H1 (cell line): ENCODE measurements around the gene AIDA. TPM values are rescaled to one million over a fixed set of nuclear protein-coding genes. Genes with fewer than 3 reads are reported as not detected.

Experiments
- CTCF ChIA-PET: fragments of 300-600 bp; sonication (Branson Sonifier 250); formaldehyde crosslinking; loops from one replicate; lab custom pipeline; 2021; ENCODE audit not compliant: partially characterized antibody; lab: Charles Lee
- POLR2A ChIA-PET: fragments of 300-600 bp; sonication (Branson Sonifier 250); formaldehyde crosslinking; loops from one replicate; lab custom pipeline; 2021; ENCODE audit warnings: inconsistent platforms; ENCODE audit not compliant: partially characterized antibody; lab: Charles Lee
- DNase-seq, 2 experiments: peaks; one replicate each; pipeline versions ENCODE4 v3.0.0 to v3.0.0-alpha.2; 2010 to 2022; ENCODE audit warnings: low spot score in 2 of 2, low read depth in 1 of 2, mixed read lengths in 1 of 2
- FAIRE-seq: peaks from 2 replicates; lab custom pipeline; 2011; peaks lifted over from hg19 to GRCh38; lab: Jason Lieb, UNC
- H2AFZ ChIP-seq: 2 replicates; pipeline ENCODE4 v1.8.1; 2012; ENCODE audit warnings: low read length, inconsistent platforms
- H2AK5ac ChIP-seq: 2 replicates; pipeline ENCODE4 v1.6.1; 2013; ENCODE audit warnings: low read depth, low read length
- H2BK120ac ChIP-seq: replicated peaks from 2 replicates; pipeline ENCODE3; 2013; ENCODE audit warnings: low read depth, low read length, inconsistent platforms
- H2BK12ac ChIP-seq: 2 replicates; pipeline ENCODE4 v1.6.1; 2013; ENCODE audit warnings: low read depth, low read length
- H2BK15ac ChIP-seq: 2 replicates; pipeline ENCODE4 v1.6.1; 2013; ENCODE audit warnings: low read length
- H2BK20ac ChIP-seq: 2 replicates; pipeline ENCODE4 v1.6.1; 2013; ENCODE audit warnings: low read length
- H2BK5ac ChIP-seq: 2 replicates; pipeline ENCODE4 v1.6.1; 2013; ENCODE audit warnings: low read depth, low read length
- H3K14ac ChIP-seq: 2 replicates; pipeline ENCODE4 v1.6.1; 2013; ENCODE audit warnings: inconsistent platforms; ENCODE audit not compliant: insufficient read length
- H3K18ac ChIP-seq: 2 replicates; pipeline ENCODE4 v1.6.1; 2013; ENCODE audit warnings: low read length; ENCODE audit errors: extremely low read depth
- H3K23ac ChIP-seq: 2 replicates; pipeline ENCODE4 v1.6.1; 2013; ENCODE audit warnings: inconsistent platforms; ENCODE audit not compliant: insufficient read length
- H3K23me2 ChIP-seq: 2 replicates; pipeline ENCODE4 v1.6.1; 2013; ENCODE audit warnings: low read depth, low read length
- H3K27ac ChIP-seq: 2 replicates; pipeline ENCODE4 v1.6.1; 2011; ENCODE audit warnings: low read depth, low read length, inconsistent platforms
- H3K27me3 ChIP-seq, 4 experiments: replicated peaks in 1 of 4; 1 replicate in 1 of 4; 2 replicates in 3 of 4; pipeline versions ENCODE4 v1.6.1 to v1.8.1; 2011 to 2013; ENCODE audit warnings: low read length in 3 of 4, mild to moderate bottlenecking in 3 of 4, inconsistent platforms in 2 of 4, mixed read lengths in 2 of 4, moderate library complexity in 1 of 4; ENCODE audit not compliant: control insufficient read depth in 3 of 4, insufficient read depth in 3 of 4; ENCODE audit errors: extremely low read depth in 1 of 4
- H3K36me3 ChIP-seq, 4 experiments: 2 replicates each; pipeline versions ENCODE4 v1.6.1 to v1.8.1; 2011 to 2013; ENCODE audit warnings: mild to moderate bottlenecking in 4 of 4, low read length in 3 of 4, moderate library complexity in 2 of 4, control low read depth in 1 of 4, inconsistent platforms in 1 of 4; ENCODE audit not compliant: insufficient read depth in 4 of 4, control insufficient read depth in 2 of 4
- H3K4ac ChIP-seq: replicated peaks from 2 replicates; pipeline ENCODE3; 2013; ENCODE audit warnings: low read length, low read depth, mixed read lengths, inconsistent platforms; ENCODE audit not compliant: insufficient read length
- H3K4me1 ChIP-seq, 4 experiments: replicated peaks in 1 of 4; 1 replicate in 1 of 4; 2 replicates in 3 of 4; pipeline versions ENCODE4 v1.6.1 to v1.8.1; 2011 to 2013; ENCODE audit warnings: low read length in 3 of 4, inconsistent platforms in 2 of 4, mixed read lengths in 1 of 4; ENCODE audit not compliant: insufficient read depth in 4 of 4, control insufficient read depth in 3 of 4
- H3K4me2 ChIP-seq, 2 experiments: 2 replicates each; pipeline versions ENCODE4 v1.6.1 to v1.8.1; 2011 to 2013; ENCODE audit warnings: low read depth in 2 of 2, low read length in 2 of 2, control low read depth in 1 of 2, inconsistent platforms in 1 of 2, mild to moderate bottlenecking in 1 of 2; ENCODE audit not compliant: insufficient read depth in 1 of 2
- H3K4me3 ChIP-seq, 4 experiments: fragments of 200-600, 300-600 bp in 1 of 4; sonication (generic), shearing (Covaris generic), sonication (Bioruptor Twin) in 1 of 4; 2 replicates each; pipeline versions ENCODE4 v1.5.1 to v1.8.1; 2011 to 2016; ENCODE audit warnings: low read length in 4 of 4, low read depth in 3 of 4, control low read depth in 2 of 4, inconsistent platforms in 2 of 4, mild to moderate bottlenecking in 2 of 4, mixed read lengths in 1 of 4, moderate library complexity in 1 of 4; ENCODE audit not compliant: insufficient read depth in 2 of 4; ENCODE audit errors: extremely low read depth in 1 of 4
- H3K56ac ChIP-seq: replicated peaks from 2 replicates; pipeline ENCODE3; 2013; ENCODE audit warnings: low read depth, mild to moderate bottlenecking, mixed read lengths, low read length, inconsistent platforms; ENCODE audit not compliant: insufficient read length
- H3K79me1 ChIP-seq: 2 replicates; pipeline ENCODE4 v1.6.1; 2013; ENCODE audit warnings: low read depth, low read length, control low read depth
- H3K79me2 ChIP-seq, 2 experiments: 2 replicates each; pipeline versions ENCODE4 v1.6.1 to v1.8.1; 2012 to 2013; ENCODE audit warnings: low read length in 2 of 2, mild to moderate bottlenecking in 2 of 2, inconsistent platforms in 1 of 2; ENCODE audit not compliant: insufficient read depth in 2 of 2, control insufficient read depth in 1 of 2
- H3K9ac ChIP-seq, 4 experiments: replicated peaks in 1 of 4; 1 replicate in 1 of 4; 2 replicates in 3 of 4; pipeline versions ENCODE4 v1.6.1 to v1.8.1; 2011 to 2013; ENCODE audit warnings: low read depth in 3 of 4, low read length in 3 of 4, control low read depth in 2 of 4, mild to moderate bottlenecking in 2 of 4, moderate library complexity in 2 of 4, inconsistent platforms in 1 of 4; ENCODE audit errors: extremely low read depth in 1 of 4
- H3K9me3 ChIP-seq, 2 experiments: 2 replicates each; pipeline versions ENCODE4 v1.6.1 to v1.8.1; 2012 to 2013; ENCODE audit warnings: mild to moderate bottlenecking in 2 of 2, moderate library complexity in 2 of 2, control low read depth in 1 of 2, inconsistent platforms in 1 of 2, low read depth in 1 of 2, low read length in 1 of 2, mixed read lengths in 1 of 2; ENCODE audit not compliant: insufficient read depth in 2 of 2
- H4K20me1 ChIP-seq, 2 experiments: replicated peaks in 1 of 2; 2 replicates each; pipeline versions ENCODE3 to v1.8.1; 2011 to 2013; ENCODE audit warnings: inconsistent platforms in 2 of 2, low read length in 2 of 2, mild to moderate bottlenecking in 1 of 2; ENCODE audit not compliant: insufficient read depth in 2 of 2, control insufficient read depth in 1 of 2
- H4K5ac ChIP-seq: 2 replicates; pipeline ENCODE4 v1.6.1; 2013; ENCODE audit warnings: low read length, low read depth, mixed read lengths, inconsistent platforms; ENCODE audit not compliant: insufficient read length
- H4K8ac ChIP-seq: 2 replicates; pipeline ENCODE4 v1.8.0; 2013; ENCODE audit warnings: mild to moderate bottlenecking, moderate library complexity, low read length, inconsistent platforms; ENCODE audit not compliant: insufficient read depth; ENCODE audit errors: extremely low read depth
- H4K91ac ChIP-seq: replicated peaks from 2 replicates; pipeline ENCODE3; 2013; ENCODE audit warnings: low read length, mixed read lengths, inconsistent platforms; ENCODE audit not compliant: insufficient read length
- CHD1 ChIP-seq: IDR thresholded peaks from 2 replicates; pipeline ENCODE4 v1.6.1; 2012; ENCODE audit warnings: low read depth, low read length, improper control_type of control experiment
- EGR1 ChIP-seq: IDR thresholded peaks from 2 replicates; pipeline ENCODE4 v1.6.1; 2011; ENCODE audit warnings: low read depth, low read length, borderline replicate concordance
- MAFK ChIP-seq: IDR thresholded peaks from 2 replicates; pipeline ENCODE4 v1.6.1; 2012; ENCODE audit warnings: low read depth, mild to moderate bottlenecking, improper control_type of control experiment, low read length
- NANOG ChIP-seq: IDR thresholded peaks from 2 replicates; pipeline ENCODE4 v1.6.1; 2011; ENCODE audit warnings: low read length, low read depth, mild to moderate bottlenecking, inconsistent platforms; ENCODE audit not compliant: insufficient read depth, poor library complexity, severe bottlenecking
- RNF2 ChIP-seq: fragments of 200-900, 300-1000 bp; sonication (generic); IDR thresholded peaks from 2 replicates; pipeline ENCODE4 v1.7.1; 2016; ENCODE audit warnings: borderline replicate concordance, low read depth, mild to moderate bottlenecking, antibody characterized with exemption, low read length; ENCODE audit not compliant: poor library complexity, severe bottlenecking; ENCODE audit errors: missing control alignments
- RXRA ChIP-seq: IDR thresholded peaks from 2 replicates; pipeline ENCODE4 v1.6.1; 2011; ENCODE audit warnings: low read depth, mild to moderate bottlenecking, low read length, moderate library complexity; ENCODE audit not compliant: insufficient read depth
- SP2 ChIP-seq: IDR thresholded peaks from 2 replicates; pipeline ENCODE4 v1.6.1; 2012; ENCODE audit warnings: mild to moderate bottlenecking, low read length, inconsistent platforms
- TAF1 ChIP-seq: IDR thresholded peaks from 2 replicates; pipeline ENCODE4 v1.6.1; 2011; ENCODE audit warnings: mild to moderate bottlenecking, low read depth, low read length
- TAF7 ChIP-seq: optimal IDR thresholded peaks from 2 replicates; pipeline ENCODE3; 2011; ENCODE audit warnings: low read depth, mild to moderate bottlenecking, inconsistent platforms, low read length, moderate library complexity, borderline replicate concordance
- TEAD4 ChIP-seq: IDR thresholded peaks from 2 replicates; pipeline ENCODE4 v1.6.1; 2012; ENCODE audit warnings: low read depth, low read length, inconsistent platforms, mixed read lengths
- WGBS, 2 experiments: shearing (Covaris generic) in 1 of 2; methylation state at CpG; one replicate each; pipeline versions ENCODE4 v1.1.6 to v1.1.7; 2013 to 2015; ENCODE audit warnings: low lambda C conversion rate in 2 of 2, mixed read lengths in 2 of 2, inconsistent platforms in 1 of 2, low coverage in 1 of 2, missing lambda C conversion rate in 1 of 2; ENCODE audit not compliant: insufficient replicate concordance in 2 of 2, insufficient coverage in 1 of 2, insufficient read length in 1 of 2; ENCODE audit errors: extremely low coverage in 1 of 2, missing lambda C conversion rate in 1 of 2; 5-methylcytosine and 5-hydroxymethylcytosine counted together
- polyA plus RNA-seq, 7 experiments: library from polyadenylated mRNA; depleted of rRNA in 3 of 7; stranded (reverse) in 5 of 7; unstranded in 2 of 7; fragments of >200 nt in 5 of 7; fragments of 200-250 nt in 2 of 7; gene quantifications; 1 replicate in 5 of 7; 2 replicates in 1 of 7; 4 replicates in 1 of 7; pipeline versions ENCODE4 v1.2.1 to v1.2.3, GENCODE V29; 2011 to 2013; ENCODE audit warnings: missing spikeins in 2 of 7, mixed read lengths in 2 of 7
- total RNA-seq: library from RNA; stranded (reverse); fragmentation: NEBNext Ultra II Directional; extraction: Animal tissue kit (Norgen Biotek cat#: 25700); gene quantifications from 2 replicates; pipeline ENCODE4 v1.2.1, GENCODE V29; 2021
- TF ChIP-seq, protein P1 (sequence below): IDR thresholded peaks from 2 replicates; pipeline ENCODE4 v1.6.1; 2011; ENCODE audit warnings: low read depth, mild to moderate bottlenecking, low read length; ENCODE audit not compliant: insufficient read depth
- TF ChIP-seq, protein P2 (sequence below): IDR thresholded peaks from 2 replicates; pipeline ENCODE4 v1.6.1; 2012; ENCODE audit warnings: low read length, inconsistent platforms

Gene AIDA
- total and polyA plus RNA-seq, 2 of the 8 experiments (the other 6 are each of a cell fraction or from before 2014, with no cell fraction given): 52.5 to 103 TPM

DNA sequence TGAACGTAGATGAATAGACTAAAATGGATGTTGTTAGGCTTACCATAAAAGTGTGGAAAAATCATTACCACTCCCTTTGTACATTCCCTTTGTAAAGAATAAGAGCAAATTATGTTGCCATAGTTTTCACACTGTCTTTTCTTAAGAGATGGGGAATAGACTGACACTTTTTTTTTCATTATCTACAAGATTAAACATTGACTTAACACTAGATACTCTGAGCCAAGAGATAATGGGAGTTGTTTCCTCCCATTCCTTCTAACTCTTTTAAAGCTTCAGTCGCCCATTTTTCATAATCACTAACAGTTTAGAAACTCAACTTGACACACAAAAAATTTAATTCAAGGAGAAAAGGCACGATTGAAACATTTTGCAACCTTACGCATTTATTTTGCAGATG, 10.1 kb downstream of the AIDA start:
- Histone ChIP-seq H2BK5ac (no peak overlapping the region), H3K14ac (no peak overlapping the region), H2AK5ac (no peak overlapping the region), H2AFZ (no peak overlapping the region), H4K5ac (no peak overlapping the region), H2BK120ac (no peak overlapping the region), H3K4ac (no peak overlapping the region), H3K23ac (no peak overlapping the region), H3K56ac (no peak overlapping the region), H3K27ac (no peak overlapping the region), H3K23me2 (no peaks in the 10 kb centered on the region), H3K9me3 (peaks cover 0 to 3% of the 10 kb centered on the region in 2 experiments; a peak in 2 of 4 replicates), H3K79me1 (no peaks in the 10 kb centered on the region), H4K20me1 (no peaks in the 10 kb centered on the region), H3K79me2 (peaks cover 0 to 41% of the 10 kb centered on the region in 2 experiments; a peak in 2 of 4 replicates), H3K9ac (no peak overlapping the region), H2BK20ac (no peak overlapping the region), H4K91ac (no peak overlapping the region), H2BK12ac (no peak overlapping the region), H4K8ac (no peak overlapping the region), H2BK15ac (no peak overlapping the region), H3K18ac (no peak overlapping the region), H3K4me3 (no peak overlapping the region), H3K36me3 (peaks cover 0 to 18% (median 8%) of the 10 kb centered on the region in 4 experiments; a peak in 3 of 8 replicates), H3K27me3 (no peaks in the 10 kb centered on the region), H3K4me2 (no peak overlapping the region), H3K4me1 (no peaks in the 10 kb centered on the region)
- no peak for FAIRE-seq
- TF ChIP-seq, protein P1, sequence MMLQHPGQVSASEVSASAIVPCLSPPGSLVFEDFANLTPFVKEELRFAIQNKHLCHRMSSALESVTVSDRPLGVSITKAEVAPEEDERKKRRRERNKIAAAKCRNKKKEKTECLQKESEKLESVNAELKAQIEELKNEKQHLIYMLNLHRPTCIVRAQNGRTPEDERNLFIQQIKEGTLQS: no peak
- TF ChIP-seq TAF1 (no peak), NANOG (no peak), SP2 (no peak), EGR1 (no peak), MAFK (no peak), RXRA (no peak), TEAD4 (no peak), RNF2 (no peak), TAF7 (no peak), CHD1 (no peak)
- TF ChIP-seq, protein P2, sequence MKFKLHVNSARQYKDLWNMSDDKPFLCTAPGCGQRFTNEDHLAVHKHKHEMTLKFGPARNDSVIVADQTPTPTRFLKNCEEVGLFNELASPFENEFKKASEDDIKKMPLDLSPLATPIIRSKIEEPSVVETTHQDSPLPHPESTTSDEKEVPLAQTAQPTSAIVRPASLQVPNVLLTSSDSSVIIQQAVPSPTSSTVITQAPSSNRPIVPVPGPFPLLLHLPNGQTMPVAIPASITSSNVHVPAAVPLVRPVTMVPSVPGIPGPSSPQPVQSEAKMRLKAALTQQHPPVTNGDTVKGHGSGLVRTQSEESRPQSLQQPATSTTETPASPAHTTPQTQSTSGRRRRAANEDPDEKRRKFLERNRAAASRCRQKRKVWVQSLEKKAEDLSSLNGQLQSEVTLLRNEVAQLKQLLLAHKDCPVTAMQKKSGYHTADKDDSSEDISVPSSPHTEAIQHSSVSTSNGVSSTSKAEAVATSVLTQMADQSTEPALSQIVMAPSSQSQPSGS: no peak
- ChIA-PET CTCF (interaction anchor here (0.6 kb wide), 1 partner anchor 779 kb away, joined by 3 read pairs; no protein-coding TSS in a partner anchor), POLR2A (no interaction called here)
- WGBS, 2 experiments: 97% methylated on average over 4 of the region's 4 CpGs; no CpG with 5 or more reads in 1 of the 2 experiments
- no peak for DNase-seq
